Measurements from ENCODE around the gene AEN.

The AEN gene

DNA sequence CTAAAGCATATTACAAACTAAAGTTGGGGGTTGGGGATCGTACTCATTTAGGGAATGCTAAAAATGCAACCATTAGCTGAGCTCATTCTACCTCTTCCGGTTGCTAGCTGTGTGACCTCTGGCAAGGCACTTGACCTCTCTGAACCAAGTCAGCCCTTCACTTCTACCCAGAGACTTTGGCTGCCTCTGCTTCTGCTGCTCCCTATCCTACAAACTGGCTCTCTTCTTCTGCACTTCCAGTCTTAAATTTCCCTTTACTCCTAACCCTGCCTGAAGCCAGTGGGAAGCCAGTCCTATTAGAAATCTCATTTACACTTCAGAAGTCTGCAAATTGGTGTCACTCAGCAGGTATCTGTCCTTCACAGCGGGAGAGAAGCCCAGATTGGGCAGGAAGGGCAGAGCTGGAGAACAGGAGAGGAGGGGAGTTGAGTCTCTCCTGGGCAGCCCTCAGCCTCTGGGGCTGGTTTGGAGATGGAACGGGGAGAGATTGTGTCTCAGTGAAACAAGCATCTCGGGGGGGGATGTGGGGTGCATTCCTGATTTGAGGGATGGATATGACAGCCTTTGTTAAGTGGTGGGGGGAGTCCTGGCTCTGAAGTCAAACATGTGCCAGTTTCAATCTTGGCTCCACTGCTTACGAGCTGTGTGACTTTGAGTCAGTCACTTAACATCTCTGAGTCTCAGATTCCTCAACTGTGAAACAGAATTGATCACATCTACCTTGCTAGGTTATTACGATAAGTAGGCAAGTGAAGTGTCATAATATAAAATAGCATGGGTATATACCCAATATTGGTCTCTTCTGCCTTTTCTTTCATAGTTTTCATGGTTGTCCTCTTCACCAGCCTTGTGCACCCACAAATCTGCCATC, 7.8 kb upstream of the AEN start:
- no peak overlapping the region for H3K27ac ChIP-seq
- no peak for TF ChIP-seq ZFX (IDR thresholded peaks at IDR 0.05)
- TF ChIP-seq, protein P1, sequence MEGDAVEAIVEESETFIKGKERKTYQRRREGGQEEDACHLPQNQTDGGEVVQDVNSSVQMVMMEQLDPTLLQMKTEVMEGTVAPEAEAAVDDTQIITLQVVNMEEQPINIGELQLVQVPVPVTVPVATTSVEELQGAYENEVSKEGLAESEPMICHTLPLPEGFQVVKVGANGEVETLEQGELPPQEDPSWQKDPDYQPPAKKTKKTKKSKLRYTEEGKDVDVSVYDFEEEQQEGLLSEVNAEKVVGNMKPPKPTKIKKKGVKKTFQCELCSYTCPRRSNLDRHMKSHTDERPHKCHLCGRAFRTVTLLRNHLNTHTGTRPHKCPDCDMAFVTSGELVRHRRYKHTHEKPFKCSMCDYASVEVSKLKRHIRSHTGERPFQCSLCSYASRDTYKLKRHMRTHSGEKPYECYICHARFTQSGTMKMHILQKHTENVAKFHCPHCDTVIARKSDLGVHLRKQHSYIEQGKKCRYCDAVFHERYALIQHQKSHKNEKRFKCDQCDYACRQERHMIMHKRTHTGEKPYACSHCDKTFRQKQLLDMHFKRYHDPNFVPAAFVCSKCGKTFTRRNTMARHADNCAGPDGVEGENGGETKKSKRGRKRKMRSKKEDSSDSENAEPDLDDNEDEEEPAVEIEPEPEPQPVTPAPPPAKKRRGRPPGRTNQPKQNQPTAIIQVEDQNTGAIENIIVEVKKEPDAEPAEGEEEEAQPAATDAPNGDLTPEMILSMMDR (conservative IDR thresholded peaks at IDR 0.05), result no peak

DNA sequence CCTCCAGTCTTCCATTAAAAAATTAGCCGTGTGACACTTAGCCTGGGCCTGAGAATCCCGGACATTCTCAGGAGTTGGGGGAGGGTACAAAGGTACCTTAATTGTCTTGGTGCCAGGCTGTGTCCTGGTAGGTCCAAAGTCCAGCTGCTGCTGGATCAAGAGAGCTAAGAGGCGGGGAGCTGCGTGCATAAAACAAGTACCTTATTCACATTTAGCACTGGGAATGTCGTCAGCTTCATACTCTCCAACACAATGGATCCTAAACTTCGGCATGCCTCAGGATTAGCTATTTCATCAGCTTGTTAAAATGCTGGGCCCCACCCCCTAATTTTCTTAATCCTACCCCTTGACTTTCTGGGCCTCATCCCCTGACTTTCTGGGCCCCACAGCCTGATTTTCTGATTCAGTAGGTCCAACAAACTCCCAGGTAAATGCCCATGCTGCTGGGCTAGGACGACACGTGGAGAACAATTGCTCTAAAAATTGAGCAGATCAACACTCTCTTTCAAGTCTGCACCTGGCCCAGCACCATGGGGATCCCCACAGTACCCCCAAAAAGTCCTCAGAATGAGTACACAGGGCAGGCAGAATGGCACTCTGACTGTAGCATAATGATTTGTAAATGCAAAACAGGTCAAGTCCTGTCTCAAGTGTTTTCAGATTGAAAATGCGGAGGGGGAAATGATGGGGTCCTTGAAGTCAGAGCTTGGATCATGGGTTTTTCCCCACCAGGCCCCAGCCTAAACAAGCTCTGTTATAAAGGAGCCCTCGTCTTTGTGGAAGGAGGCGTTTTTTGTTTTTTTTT, 5.6 kb upstream of the AEN start:
- TF ChIP-seq ZFX (IDR thresholded peaks at IDR 0.05), result no peak
- TF ChIP-seq, protein P1 (conservative IDR thresholded peaks at IDR 0.05), result no peak
- H3K27ac ChIP-seq, result no peak overlapping the region

DNA sequence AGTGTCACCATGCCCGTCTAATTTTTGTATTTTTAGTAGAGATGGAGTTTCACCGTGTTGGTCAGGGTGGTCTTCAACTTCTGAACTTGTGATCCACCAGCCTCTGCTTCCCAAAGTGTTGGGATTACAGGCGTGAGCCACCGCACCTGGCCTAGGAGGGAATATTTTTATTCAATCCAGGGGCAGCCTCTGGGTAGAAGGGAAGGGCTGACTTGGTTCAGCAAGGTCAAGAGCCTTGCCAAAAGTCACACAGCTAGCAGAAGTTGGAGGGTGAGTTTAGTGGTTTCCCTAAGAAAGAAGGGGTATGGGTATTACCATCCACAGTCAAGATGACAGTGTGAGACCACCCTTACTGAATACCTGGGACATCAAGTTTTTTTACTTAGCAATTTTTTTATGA, 4.9 kb upstream of the AEN start:
- no peak overlapping the region for H3K27ac ChIP-seq
- TF ChIP-seq, protein P1 (conservative IDR thresholded peaks at IDR 0.05), result no peak
- no peak for TF ChIP-seq ZFX (IDR thresholded peaks at IDR 0.05)

DNA sequence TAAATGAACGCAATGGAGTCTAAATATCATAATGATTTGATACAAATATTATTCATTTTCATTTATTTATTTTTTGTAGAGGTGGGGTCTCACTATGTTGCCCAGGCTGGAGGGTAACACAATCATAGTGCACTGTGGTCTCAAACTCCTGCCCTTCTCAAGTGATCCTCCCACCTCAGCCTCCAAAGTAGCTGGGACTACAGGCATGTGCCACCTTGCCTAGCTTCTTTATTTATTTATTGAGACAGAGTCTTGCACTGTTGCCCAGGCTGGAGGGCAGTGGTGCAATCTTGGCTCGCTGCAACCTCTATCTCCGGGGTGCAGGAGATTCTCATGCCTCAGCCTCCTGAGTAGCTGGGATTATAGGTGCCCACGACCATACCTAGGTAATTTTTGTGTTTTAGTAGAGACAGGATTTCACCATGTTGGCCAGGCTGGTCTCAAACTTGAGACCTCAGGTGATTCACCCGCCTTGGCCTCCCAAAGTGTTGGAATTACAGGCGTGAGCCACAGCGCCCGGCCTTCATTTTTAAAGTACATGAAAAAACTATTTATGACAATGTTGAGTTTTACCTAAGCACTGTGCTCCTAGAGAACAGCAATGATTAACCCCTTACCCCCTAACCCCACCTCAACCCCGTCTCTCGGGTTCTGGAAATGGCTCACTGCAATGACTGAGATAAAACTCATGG, 4.0 kb upstream of the AEN start:
- H3K27ac ChIP-seq, result no peak overlapping the region
- TF ChIP-seq, protein P1 (conservative IDR thresholded peaks at IDR 0.05), result no peak
- no peak for TF ChIP-seq ZFX (IDR thresholded peaks at IDR 0.05)

DNA sequence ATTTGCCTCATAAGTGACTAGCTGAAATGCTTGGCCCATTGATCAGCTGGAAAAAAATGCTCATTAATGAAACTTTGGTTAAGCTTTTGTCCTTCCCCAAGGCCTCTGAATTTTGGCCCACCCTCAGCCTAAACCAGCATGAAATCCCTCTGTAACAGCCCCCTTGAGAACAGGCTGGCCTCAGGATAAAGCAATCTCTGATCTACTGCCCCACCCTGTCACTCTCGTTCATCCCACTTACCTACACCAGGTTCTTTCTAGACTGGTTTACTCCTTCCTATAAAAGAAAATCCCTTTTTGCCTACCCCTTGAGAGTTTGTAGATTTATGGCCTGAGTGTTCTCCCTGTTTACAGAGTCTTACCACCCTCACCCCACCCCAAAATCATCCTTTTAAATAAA, 3.4 kb upstream of the AEN start:
- TF ChIP-seq, protein P1 (conservative IDR thresholded peaks at IDR 0.05), result no peak
- TF ChIP-seq ZFX (IDR thresholded peaks at IDR 0.05), result no peak
- no peak overlapping the region for H3K27ac ChIP-seq

DNA sequence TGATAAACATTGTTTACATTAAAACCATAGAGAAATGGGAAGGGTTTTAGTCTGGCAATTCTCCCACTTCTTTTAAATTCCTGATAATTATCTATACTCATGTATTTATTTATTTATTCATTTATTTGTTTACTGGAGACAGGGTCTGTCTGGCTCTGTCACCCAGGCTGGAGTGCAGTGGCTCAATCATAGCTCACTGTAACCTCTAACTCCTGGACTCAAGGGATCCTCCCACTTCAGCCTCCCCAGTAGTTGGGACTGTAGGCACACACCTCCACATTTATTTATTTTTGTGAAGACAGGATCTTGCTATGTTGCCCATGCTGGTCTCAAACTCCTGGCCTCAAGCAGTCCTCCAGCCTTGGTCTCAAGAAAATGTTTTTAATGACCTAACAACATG, 2.5 kb upstream of the AEN start:
- TF ChIP-seq, protein P1 (conservative IDR thresholded peaks at IDR 0.05), result no peak
- TF ChIP-seq ZFX (IDR thresholded peaks at IDR 0.05), result no peak
- no peak overlapping the region for H3K27ac ChIP-seq

Data from C4-2B (cell line).